ENCODE measurements around the gene NDST1. TPM values are rescaled to one million over a fixed set of nuclear protein-coding genes. Genes with fewer than 3 reads are reported as not detected.
A peak's percentile ranks its signal among the peaks of the same experiment; 100 is the strongest.

The NDST1 gene
- total RNA-seq, 1 experiment from 2014 or later = 33.1 TPM

GRCh38 chr5:150460781-150461180, 47.1 kb upstream of the NDST1 start (continued):
- TF ChIP-seq CTCF (IDR thresholded peaks at IDR 0.05 in 2 of 3, conservative IDR thresholded peaks at IDR 0.05 in 1 of 3; ENCODE audit: borderline replicate concordance in 1 of 3, insufficient read depth in 1 of 3, low read depth in 2 of 3, low read length in 2 of 3) (no peak), EZH2phosphoT487 (IDR thresholded peaks at IDR 0.05; ENCODE audit: borderline replicate concordance) (no peak), TCF7L2 (IDR thresholded peaks at IDR 0.05; ENCODE audit: borderline replicate concordance, extremely low read depth, insufficient read depth, insufficient read length) (no peak), EGR1 (IDR thresholded peaks at IDR 0.05; ENCODE audit: low read depth) (no peak), SRF (IDR thresholded peaks at IDR 0.05; ENCODE audit: low read depth) (no peak)
- TF ChIP-seq, protein P1, sequence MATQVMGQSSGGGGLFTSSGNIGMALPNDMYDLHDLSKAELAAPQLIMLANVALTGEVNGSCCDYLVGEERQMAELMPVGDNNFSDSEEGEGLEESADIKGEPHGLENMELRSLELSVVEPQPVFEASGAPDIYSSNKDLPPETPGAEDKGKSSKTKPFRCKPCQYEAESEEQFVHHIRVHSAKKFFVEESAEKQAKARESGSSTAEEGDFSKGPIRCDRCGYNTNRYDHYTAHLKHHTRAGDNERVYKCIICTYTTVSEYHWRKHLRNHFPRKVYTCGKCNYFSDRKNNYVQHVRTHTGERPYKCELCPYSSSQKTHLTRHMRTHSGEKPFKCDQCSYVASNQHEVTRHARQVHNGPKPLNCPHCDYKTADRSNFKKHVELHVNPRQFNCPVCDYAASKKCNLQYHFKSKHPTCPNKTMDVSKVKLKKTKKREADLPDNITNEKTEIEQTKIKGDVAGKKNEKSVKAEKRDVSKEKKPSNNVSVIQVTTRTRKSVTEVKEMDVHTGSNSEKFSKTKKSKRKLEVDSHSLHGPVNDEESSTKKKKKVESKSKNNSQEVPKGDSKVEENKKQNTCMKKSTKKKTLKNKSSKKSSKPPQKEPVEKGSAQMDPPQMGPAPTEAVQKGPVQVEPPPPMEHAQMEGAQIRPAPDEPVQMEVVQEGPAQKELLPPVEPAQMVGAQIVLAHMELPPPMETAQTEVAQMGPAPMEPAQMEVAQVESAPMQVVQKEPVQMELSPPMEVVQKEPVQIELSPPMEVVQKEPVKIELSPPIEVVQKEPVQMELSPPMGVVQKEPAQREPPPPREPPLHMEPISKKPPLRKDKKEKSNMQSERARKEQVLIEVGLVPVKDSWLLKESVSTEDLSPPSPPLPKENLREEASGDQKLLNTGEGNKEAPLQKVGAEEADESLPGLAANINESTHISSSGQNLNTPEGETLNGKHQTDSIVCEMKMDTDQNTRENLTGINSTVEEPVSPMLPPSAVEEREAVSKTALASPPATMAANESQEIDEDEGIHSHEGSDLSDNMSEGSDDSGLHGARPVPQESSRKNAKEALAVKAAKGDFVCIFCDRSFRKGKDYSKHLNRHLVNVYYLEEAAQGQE (IDR thresholded peaks at IDR 0.05; ENCODE audit: low read depth) = no peak

- Histone ChIP-seq H3K9me2 (ENCODE audit: insufficient read depth) (no peaks in the 10 kb centered on the region), H3K9me3 (ENCODE audit: control insufficient read depth in 1 of 2, insufficient read depth in 1 of 2, low read depth in 1 of 2, low read length in 2 of 2) (no peaks in the 10 kb centered on the region), H4K20me1 (ENCODE audit: insufficient read depth) (no peaks in the 10 kb centered on the region), H3K27ac (ENCODE audit: low read depth, low read length) (no peak overlapping the region; the same call in 1 of the 2 replicates), H3K4me3 (replicated peaks in 1 of 2; ENCODE audit: low read depth in 1 of 2, low read length in 2 of 2) (no peak overlapping the region), H3K79me2 (ENCODE audit: insufficient read depth, low read length) (no peaks in the 10 kb centered on the region), H3K4me1 (ENCODE audit: control insufficient read depth in 1 of 2, insufficient read depth in 2 of 2, low read length in 2 of 2) (peaks cover 20 to 26% of the 10 kb centered on the region in 2 experiments), H3K27me3 (ENCODE audit: insufficient read depth, low read length) (no peaks in the 10 kb centered on the region), H3K9ac (ENCODE audit: low read length) (no peak overlapping the region), H2AFZ (ENCODE audit: low read depth, low read length, poor library complexity, severe bottlenecking) (no peak overlapping the region), H3K36me3 (ENCODE audit: control insufficient read depth in 1 of 2, insufficient read depth in 2 of 2, low read length in 2 of 2) (no peaks in the 10 kb centered on the region), H3K4me2 (ENCODE audit: low read length) (peak overlapping the region; percentile 3; the same call in 1 of the 2 replicates)
- ATAC-seq (no peak), DNase-seq (ENCODE audit: low read depth, low spot score) (no peak)
- no TSS peak for BruUV-seq (replicated peaks)
- ChIA-PET POLR2A (interaction anchor here (0.9 kb wide), 1 partner anchor 11 kb away, joined by 4 read pairs; no protein-coding TSS in a partner anchor), RAD21 (ENCODE audit: low non-redundant PET in 1 of 2, low total read pairs in 2 of 2, uncharacterized antibody in 2 of 2, unreplicated experiment in 2 of 2) (no interaction called here), CTCF (interaction anchor here (0.5 to 1.1 kb wide), 2 partner anchors 83 to 279 kb away, joined by 3 to 5 read pairs; no protein-coding TSS in a partner anchor)
- intact Hi-C loops (cut with micrococcal nuclease) = no loop called here
- TF ChIP-seq SP1 (IDR thresholded peaks at IDR 0.05; ENCODE audit: low read depth) = no peak
- no peak for TF ChIP-seq ZFX (IDR thresholded peaks at IDR 0.05)
- no peak for TF ChIP-seq YY1 (IDR thresholded peaks at IDR 0.05; ENCODE audit: extremely low read depth, insufficient replicate concordance, low read depth, low read length)
- TF ChIP-seq ELF1 (IDR thresholded peaks at IDR 0.05; ENCODE audit: borderline replicate concordance, low read depth) = no peak
- TF ChIP-seq CTCF (IDR thresholded peaks at IDR 0.05 in 2 of 3, conservative IDR thresholded peaks at IDR 0.05 in 1 of 3; ENCODE audit: borderline replicate concordance in 1 of 3, insufficient read depth in 1 of 3, low read depth in 2 of 3, low read length in 2 of 3) = no peak
- no peak for TF ChIP-seq SRF (IDR thresholded peaks at IDR 0.05; ENCODE audit: low read depth)
- no peak for TF ChIP-seq EZH2 (IDR thresholded peaks at IDR 0.05)
- no peak for TF ChIP-seq TCF7L2 (IDR thresholded peaks at IDR 0.05; ENCODE audit: borderline replicate concordance, extremely low read depth, insufficient read depth, insufficient read length)
- no peak for TF ChIP-seq SIN3A (IDR thresholded peaks at IDR 0.05; ENCODE audit: low read depth)
- TF ChIP-seq, protein P2, sequence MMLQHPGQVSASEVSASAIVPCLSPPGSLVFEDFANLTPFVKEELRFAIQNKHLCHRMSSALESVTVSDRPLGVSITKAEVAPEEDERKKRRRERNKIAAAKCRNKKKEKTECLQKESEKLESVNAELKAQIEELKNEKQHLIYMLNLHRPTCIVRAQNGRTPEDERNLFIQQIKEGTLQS (IDR thresholded peaks at IDR 0.05) = no peak
- no peak for TF ChIP-seq JUND (IDR thresholded peaks at IDR 0.05)
- TF ChIP-seq EGR1 (IDR thresholded peaks at IDR 0.05; ENCODE audit: low read depth) = no peak
- TF ChIP-seq CEBPB (IDR thresholded peaks at IDR 0.05; ENCODE audit: low read depth) = no peak
- no peak for TF ChIP-seq ZNF274 (IDR thresholded peaks at IDR 0.05; ENCODE audit: low read depth, low read length)
Measured at GRCh38 chr5:150461231-150461630, 46.7 kb upstream of the NDST1 start.
